ENCODE data around the gene GRID1.

DNA sequence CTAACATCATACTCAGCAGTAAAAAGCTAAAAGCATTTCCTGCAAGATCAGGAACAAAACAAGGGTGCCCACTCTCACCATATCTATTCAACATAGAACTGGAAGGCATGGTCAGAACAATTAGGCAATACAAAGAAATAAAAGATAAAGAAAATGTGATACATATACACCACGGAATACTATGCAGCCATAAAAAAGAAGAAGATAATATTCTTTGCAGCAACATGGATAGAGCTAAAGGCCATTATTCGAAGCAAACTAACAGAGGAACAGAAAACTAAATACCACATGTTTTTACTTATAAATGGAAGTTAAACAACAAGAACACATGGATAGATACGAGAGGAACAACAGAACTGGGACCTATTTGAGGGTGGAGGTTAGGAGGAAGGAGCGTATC lies 652.7 kb downstream of the GRID1 start:
- TF ChIP-seq GATA2 (IDR thresholded peaks at IDR 0.05; ENCODE audit: low read depth, low read length) (no peak), GATA3 (IDR thresholded peaks at IDR 0.05; ENCODE audit: low read depth, low read length) (no peak)

Measured in SH-SY5Y (cell line).